Stimulated activated CD8-positive, alpha-beta memory T cell treated with anti-CD3 and anti-CD28 coated beads, Interleukin-4, amount 100 ng/mL, for 48 hours (primary cell): ENCODE results near the gene CCDC87.

Experiments used
- DNase-seq: peaks from one replicate; pipeline ENCODE4 v3.0.0-alpha.2; 2020

The CCDC87 gene

DNA sequence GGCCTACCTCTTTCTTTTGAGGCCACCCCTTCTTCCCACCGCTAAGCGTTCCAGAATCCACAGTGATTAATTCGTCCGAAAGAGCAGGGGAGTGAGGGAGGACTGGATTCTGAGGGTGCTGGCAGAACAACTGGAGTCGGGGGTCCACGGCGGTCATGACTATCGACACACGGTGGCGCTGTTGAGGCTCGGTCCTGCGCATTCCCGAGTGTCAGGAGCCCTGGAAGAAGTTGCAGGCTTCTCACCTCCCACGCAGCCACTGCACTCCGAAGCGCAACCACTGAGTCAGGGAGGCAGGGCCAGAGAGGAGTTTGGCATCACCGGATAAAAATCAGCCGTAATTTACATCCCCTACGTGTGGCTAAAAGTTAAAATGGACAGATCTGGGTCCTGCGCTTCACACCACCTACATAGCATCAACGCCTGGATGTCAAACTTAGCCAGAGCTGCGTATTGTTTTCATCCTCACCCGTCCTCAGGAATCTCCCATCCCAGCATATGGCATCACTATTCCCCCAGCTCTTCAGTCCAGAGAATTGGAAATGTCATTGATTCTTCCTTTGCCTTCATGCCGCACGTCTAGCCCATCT, 13.8 kb downstream of the CCDC87 start:
- peak; percentile 94 for DNase-seq

GRCh38 chr11:66570850-66571180, 22.0 kb downstream of the CCDC87 start:
- no peak for DNase-seq

DNA sequence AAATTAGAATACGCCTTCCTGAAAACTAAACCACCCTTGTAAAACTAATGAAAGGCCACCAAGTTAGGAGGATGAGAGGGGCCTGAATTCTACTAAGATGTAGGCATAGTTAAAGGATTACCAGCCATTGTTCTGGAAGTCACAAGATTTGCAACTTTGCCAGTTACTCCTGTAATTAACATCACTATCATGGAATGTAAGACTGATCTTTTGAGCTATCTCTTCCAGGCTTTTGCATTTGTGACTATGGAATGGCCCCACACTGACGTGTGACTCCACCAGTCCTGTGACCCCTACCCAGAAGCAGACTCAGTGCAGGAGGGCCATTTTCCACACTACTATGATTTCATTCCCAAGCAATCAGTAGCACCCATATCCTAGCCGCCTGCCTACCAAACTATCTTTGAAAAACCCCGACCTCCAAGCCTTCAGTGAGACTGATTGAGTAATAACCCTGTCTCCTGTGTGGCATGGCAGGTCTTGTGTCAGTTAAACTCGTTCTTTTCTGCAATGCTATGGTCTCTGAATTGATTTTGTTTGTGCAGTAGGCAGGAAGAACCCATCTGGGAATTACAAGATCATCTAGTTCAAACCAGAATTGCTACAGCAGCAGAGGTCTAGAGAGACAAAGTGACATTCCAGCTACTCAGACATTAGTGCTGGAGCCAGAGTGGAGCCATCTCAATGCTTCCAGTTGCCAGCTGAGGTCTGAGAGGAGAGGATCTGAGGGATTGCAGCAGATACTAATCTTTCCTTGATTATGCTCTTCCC, 22.6 kb downstream of the CCDC87 start:
- DNase-seq: no peak

DNA sequence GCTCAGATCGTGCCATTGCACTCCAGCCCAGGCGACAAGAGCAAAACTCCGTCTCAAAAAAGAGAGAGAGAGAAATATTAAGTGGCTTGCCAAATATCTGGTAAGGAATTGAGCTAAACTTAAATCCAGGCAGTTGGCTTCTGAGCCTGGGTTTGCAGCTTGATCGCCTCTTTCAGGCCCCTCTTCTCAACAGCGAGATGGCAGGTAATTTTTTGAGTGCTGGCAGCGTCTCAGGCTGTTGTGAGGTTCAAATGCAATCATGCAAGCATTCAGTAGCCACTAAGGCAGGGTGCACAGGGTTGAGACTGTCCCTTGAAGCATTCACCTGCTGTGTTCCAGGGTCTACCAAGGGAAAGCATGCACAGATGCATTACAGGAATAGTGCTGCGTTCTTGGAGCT, 23.8 kb downstream of the CCDC87 start:
- no peak for DNase-seq

- DNase-seq: peak; percentile 83
Observed at GRCh38 chr11:66568124-66568916, 24.5 kb downstream of the CCDC87 start, which contains the start of gene CTSF. Gene CTSF (minus strand): TSS chr11:66568606. CDS start chr11:66568486, 120 bp downstream.

DNA sequence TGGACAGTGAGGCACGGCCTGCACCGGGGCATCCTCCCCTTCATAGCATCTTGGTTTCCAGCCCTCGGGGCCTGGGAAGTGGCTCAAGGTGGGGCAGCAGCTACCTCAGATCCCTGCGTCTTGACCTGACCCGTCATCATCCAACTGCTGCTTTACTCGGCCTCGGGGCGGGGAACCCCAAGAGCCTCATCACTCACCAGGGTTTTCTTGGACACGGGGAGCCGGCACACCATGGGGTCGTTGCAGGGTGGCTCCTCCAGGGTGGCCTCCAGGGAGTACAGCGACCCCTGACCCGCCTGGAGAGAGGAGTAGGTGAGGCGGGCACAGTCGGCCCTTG, 25.1 kb downstream of the CCDC87 start:
- no peak for DNase-seq

DNA sequence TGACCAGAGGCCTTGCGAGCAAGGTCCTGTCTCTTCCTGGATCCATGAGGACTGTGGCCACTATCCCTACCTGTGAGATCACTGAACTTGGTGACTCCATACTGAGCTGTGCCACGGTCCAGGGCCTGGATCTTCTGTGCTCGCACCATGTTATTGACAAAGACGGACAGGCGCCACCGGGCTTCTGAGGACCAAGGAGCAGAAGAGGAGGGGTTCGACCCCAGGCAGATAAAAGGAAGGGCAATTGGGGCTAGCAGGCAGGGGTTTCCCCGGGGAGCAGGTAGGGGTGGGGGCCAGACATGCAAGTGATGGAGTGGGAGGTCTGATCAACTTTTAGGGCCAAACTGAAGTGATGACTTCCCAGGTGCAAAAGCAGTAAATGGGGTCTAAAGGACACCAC, 26.6 kb downstream of the CCDC87 start:
- no peak for DNase-seq

DNA sequence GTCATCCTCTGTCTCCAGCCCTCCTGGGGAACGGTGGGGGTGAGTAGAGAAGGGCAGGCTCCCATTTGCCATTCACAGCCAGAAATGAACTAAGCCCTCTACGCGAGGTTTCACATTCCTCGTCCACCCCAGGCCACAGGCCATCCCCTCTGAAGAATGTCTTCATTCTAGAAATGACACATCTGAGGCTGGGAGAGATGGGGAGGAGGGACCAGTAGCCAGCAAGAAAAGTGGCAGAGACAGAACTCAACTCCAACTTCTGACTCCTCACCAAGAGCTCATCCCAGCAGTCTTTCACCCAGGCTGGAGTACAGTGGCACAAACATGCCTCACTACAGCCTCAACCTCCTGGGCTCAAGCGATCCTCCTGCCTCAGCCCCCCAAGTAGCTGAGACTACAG, 27.9 kb downstream of the CCDC87 start:
- no peak for DNase-seq

GRCh38 chr11:66564538-66564937, 28.3 kb downstream of the CCDC87 start:
- no peak for DNase-seq

DNA sequence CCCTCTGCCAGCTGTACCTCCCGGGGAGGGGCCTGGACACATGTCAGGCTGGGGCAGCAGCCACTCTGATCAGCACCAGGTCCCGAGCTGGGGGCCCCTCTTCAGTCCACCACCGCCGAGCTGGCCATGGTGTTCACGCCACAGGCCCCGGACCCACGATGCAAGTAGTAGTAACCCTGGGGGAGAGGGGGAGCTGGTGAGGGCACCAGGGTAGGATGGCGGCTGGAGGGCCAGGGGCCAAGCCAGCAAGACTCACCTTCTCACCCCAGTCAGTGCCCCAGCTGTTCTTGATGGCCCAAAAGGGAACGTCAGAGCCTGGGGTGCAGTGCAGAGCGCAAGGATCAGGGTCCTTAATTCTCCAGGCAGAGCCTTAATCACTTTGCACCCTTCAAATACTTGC, 29.0 kb downstream of the CCDC87 start:
- DNase-seq: no peak

DNA sequence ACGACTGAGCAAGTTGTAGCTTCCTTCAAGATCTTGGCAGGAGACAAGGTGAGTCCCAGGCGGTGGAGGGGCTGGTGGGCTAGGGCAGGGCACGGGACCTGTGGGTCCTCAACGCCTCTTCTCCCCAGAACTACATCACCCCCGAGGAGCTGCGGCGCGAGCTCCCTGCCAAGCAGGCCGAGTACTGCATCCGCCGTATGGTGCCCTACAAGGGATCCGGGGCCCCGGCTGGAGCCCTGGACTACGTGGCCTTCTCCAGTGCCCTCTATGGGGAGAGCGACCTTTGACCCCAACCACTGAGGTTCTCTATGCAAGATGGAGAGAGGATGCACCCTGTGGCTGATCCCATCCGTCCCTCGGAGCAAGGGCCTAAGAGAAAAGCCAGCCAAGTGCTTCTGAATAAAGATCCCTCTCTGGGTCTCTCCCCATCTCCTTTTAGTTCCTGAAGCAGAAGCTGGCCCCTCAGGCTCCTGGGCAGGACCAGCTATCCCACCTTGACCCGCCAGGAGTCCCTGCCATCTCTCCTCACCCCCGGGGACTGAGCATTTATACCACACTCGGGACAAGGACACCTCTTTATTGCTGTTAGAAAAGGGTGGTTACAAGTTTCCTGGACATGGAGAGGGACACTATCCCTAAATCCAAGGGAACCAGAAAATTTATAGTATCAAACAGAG, 29.8 kb downstream of the CCDC87 start:
- no peak for DNase-seq

DNA sequence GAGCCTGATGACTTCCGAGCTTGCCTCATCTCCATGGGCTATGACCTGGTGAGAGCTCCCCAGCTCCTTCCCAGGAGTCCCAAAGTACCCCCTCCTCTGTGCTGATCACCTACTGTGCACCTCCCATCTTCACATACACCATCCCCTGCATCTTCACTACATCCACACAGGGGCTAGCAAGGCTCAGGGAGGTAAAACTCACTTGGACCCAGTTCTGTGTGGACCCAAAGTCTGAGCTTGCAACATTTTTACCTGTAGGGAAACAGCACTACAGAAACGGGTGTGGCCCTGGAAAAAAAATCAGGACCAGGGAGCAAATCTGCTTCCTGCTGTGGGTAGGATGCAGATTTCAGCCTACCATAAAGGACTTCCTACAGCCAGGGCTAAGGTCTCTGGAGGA, 30.6 kb downstream of the CCDC87 start:
- DNase-seq: no peak

DNA sequence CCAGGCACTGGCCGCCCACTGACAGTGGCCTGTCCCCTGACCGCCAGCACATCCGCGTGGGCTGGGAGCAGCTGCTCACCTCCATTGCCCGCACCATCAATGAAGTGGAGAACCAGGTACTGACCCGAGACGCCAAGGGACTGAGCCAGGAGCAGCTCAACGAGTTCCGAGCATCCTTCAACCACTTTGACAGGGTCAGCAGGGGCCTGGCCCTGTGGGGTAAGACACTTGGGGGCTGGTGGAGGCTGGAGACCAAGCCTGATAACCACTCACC, 31.0 kb downstream of the CCDC87 start:
- DNase-seq: no peak

- no peak for DNase-seq
Observed at GRCh38 chr11:66561178-66561974, 31.5 kb downstream of the CCDC87 start.

- DNase-seq: no peak
Observed at GRCh38 chr11:66559866-66560676, 32.8 kb downstream of the CCDC87 start.

DNA sequence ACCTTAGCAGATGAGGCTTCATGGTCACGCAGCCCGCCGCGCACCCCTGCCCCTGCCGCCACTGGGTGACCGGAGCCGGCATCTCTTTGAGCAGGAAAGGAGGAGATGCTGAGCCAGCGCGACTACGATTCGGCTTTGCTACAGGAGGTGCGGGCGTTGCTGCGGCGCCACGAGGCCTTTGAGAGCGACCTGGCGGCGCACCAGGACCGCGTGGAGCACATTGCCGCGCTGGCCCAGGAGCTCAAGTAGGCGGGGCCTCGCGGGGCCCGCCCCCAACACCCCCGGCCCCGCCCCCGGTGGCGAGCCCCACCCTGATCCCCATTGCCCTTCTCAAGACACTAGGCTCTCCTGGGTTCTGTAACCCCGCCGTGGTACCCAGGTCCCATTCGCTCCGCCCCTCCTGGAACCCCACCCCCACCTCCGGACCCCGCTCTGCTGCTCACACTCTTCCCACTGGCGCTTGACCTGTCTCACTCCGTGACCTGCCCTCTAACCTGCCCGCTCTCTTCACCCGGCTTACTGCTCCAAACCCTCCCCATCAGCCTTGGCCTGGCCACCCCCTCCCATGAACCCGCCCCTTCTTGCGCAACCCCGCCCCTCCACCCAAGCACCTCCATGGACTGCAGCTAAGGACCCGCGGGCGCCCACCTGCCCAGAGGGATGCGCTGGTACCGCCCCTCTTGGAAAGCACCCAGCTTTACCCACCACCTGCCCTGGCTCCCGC, 33.6 kb downstream of the CCDC87 start:
- peak; percentile 50 for DNase-seq

- DNase-seq: no peak
Observed at GRCh38 chr11:66557733-66558326, 35.0 kb downstream of the CCDC87 start.

DNA sequence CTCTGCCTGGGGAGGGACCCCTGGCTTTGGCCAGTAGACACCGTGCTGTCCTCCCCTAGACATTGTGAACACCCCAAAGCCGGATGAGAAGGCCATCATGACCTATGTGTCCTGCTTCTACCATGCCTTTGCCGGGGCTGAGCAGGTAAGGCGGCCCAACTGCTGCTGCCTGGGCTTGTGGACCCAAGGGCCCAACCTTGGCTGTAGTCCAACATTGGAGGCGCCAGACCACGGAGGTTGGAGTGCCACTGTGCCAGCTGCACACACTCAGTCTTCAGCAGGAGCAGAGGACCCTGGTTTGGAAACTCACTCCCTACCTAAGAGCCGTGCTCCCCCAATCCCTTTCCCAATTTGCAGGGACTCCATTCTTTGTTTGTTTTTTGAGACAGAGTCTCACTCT, 36.8 kb downstream of the CCDC87 start:
- no peak for DNase-seq

DNA sequence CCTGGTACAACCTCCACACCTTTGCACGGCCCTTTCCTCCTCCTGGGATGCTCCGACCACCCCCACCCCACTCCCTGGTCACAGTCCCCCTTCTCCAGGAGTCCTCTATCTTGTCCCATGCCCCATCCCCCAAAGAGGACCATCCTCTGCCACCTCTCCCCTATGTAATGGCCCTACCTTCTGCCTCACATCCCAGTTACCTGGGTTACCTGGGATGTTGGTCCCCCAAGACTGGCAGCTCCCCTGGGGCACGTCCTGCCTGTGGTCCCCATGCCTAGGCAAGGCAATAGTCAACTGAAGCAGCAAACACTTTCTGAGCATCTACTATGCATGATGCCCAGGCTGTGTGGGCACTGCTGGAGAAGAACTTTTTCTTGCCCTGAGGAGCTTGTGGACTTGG, 37.4 kb downstream of the CCDC87 start:
- DNase-seq: no peak

- no peak for DNase-seq
Observed at GRCh38 chr11:66554602-66555001, 38.3 kb downstream of the CCDC87 start.

DNA sequence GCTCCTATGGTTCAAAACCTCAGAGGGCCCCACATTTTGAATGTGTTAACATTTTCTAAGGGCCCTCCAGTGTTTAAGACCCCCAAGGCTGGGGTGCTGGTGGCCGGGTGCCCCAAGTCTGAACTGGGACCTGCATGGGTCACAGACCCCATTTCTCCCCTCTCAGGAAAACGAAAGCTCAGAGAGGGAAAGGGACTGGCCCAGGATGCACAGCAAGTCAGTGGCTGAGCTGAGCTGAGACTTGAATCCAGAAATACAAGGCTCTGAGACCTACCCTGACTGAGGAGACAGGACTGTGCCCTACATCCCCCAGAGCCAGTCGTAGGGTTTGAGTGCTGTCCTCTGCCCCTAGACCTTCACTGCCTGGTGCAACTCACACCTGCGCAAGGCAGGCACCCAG, 42.0 kb downstream of the CCDC87 start:
- DNase-seq: no peak
